Measurements from ENCODE around the gene UNC13C. TPM values are rescaled to one million over a fixed set of nuclear protein-coding genes. Genes with fewer than 3 reads are reported as not detected.

The UNC13C gene
- total and polyA plus RNA-seq, 2 donors (not counting 3 experiments of a cell fraction or from before 2014, with no cell fraction given), result not detected

- FAIRE-seq (no peak), DNase-seq (ENCODE audit: low read depth, low spot score) (no peak)
- Histone ChIP-seq H3K36me3 (ENCODE audit: control insufficient read depth in 2 of 2, extremely low read depth in 1 of 2, insufficient read depth in 2 of 2, low read length in 2 of 2) (no peaks in the 10 kb centered on the region), H3K9me1 (replicated peaks; ENCODE audit: control insufficient read depth, extremely low read depth, insufficient read depth, low read length) (no peaks in the 10 kb centered on the region), H3K9me3 (replicated peaks; ENCODE audit: control insufficient read depth, insufficient read depth, low read length) (no peaks in the 10 kb centered on the region), H3K4me1 (ENCODE audit: control insufficient read depth, extremely low read depth, insufficient read depth, low read length) (no peaks in the 10 kb centered on the region), H3K4me3 (replicated peaks in 1 of 3; ENCODE audit: insufficient read depth in 1 of 3, low read depth in 1 of 3, low read length in 3 of 3) (no peak overlapping the region), H2AFZ (ENCODE audit: low read depth, low read length) (no peak overlapping the region), H4K20me1 (replicated peaks; ENCODE audit: control insufficient read depth, extremely low read depth, insufficient read depth, low read length) (no peaks in the 10 kb centered on the region), H3K79me2 (ENCODE audit: control insufficient read depth, insufficient read depth, low read length) (no peaks in the 10 kb centered on the region), H3K4me2 (ENCODE audit: insufficient read depth, low read length) (no peak overlapping the region), H3K9ac (replicated peaks; ENCODE audit: extremely low read depth, insufficient read depth, low read length) (no peak overlapping the region), H3K27me3 (ENCODE audit: control insufficient read depth in 2 of 2, insufficient read depth in 2 of 2, low read length in 2 of 2) (peaks cover 0 to 8% of the 10 kb centered on the region in 2 experiments), H3K27ac (ENCODE audit: insufficient read depth, low read depth, low read length) (no peak overlapping the region)
- no peak for TF ChIP-seq EZH2 (IDR thresholded peaks at IDR 0.05; ENCODE audit: borderline replicate concordance, low read depth, low read length, severe bottlenecking)
- TF ChIP-seq POLR2A (IDR thresholded peaks at IDR 0.05; ENCODE audit: low read depth, low read length), result no peak
- TF ChIP-seq GATA2 (IDR thresholded peaks at IDR 0.05; ENCODE audit: insufficient read depth, insufficient read length, low read depth, low read length), result no peak
- no peak for TF ChIP-seq POLR2AphosphoS5 (IDR thresholded peaks at IDR 0.05; ENCODE audit: insufficient read depth, low read depth, low read length)
- intact Hi-C loops (cut with micrococcal nuclease) (no loop called here), dilution Hi-C loops (cut with MboI; ENCODE audit: extremely low pct_ligation_motif_present, low sequenced_read_pairs) (no loop called here)
- POLR2A ChIA-PET, result no interaction called here
- CTCF ChIA-PET, result no interaction called here
- BruUV-seq (replicated peaks), result no TSS peak
Observed at GRCh38 chr15:53976844-53977392, 1.3 kb upstream of the UNC13C start.

DNA sequence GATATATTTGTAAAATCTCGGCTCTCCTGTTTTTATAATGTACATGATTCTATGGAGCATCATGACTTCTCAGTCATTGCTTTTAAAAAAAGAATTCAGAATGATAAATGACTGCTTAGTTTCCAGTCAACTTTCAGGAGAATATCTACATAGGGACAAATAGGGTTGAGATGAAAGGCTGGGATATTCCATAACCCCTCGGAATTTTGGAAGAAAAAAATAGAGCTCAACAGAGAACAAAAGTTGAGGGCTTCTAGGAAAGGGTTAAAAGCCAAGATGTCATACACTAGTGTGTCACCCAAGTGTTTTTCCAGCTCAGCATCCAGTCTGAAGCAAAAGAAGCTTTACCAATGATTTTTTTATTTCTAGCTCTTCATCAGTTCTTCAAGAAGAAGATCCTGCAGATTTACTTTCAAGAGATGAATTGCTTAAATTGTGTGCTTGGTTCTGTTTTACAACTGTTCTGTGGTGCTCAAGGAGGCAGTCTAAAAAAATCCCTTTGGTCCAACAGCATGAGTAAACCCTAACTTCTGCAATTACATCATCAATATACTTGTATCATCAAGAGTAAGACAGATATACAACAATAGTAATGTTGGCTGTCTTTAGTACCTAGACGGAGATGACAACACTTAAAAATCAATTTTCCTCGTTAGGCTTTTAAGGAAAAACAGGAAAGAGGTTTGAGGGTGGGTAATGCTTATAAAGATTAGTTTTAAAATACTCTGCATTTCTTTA lies 979 bp downstream of the UNC13C start:
- H3K4me3 ChIP-seq (replicated peaks in 1 of 3; ENCODE audit: insufficient read depth in 1 of 3, low read depth in 1 of 3, low read length in 3 of 3), result no peak overlapping the region
- H3K9me1 ChIP-seq (replicated peaks; ENCODE audit: control insufficient read depth, extremely low read depth, insufficient read depth, low read length), result no peaks in the 10 kb centered on the region
- FAIRE-seq (no peak), DNase-seq (ENCODE audit: low read depth, low spot score) (no peak)
- no peak overlapping the region for H2AFZ ChIP-seq (ENCODE audit: low read depth, low read length)
- dilution Hi-C loops (cut with MboI; ENCODE audit: extremely low pct_ligation_motif_present, low sequenced_read_pairs) (no loop called here), intact Hi-C loops (cut with micrococcal nuclease) (no loop called here)
- ChIA-PET CTCF (no interaction called here), POLR2A (no interaction called here)
- H3K9ac ChIP-seq (replicated peaks; ENCODE audit: extremely low read depth, insufficient read depth, low read length), result no peak overlapping the region
- peaks cover 0 to 8% of the 10 kb centered on the region in 2 experiments for H3K27me3 ChIP-seq (ENCODE audit: control insufficient read depth in 2 of 2, insufficient read depth in 2 of 2, low read length in 2 of 2)
- H3K36me3 ChIP-seq (ENCODE audit: control insufficient read depth in 2 of 2, extremely low read depth in 1 of 2, insufficient read depth in 2 of 2, low read length in 2 of 2), result no peaks in the 10 kb centered on the region
- no peak for TF ChIP-seq POLR2A (IDR thresholded peaks at IDR 0.05; ENCODE audit: low read depth, low read length)
- TF ChIP-seq JUN (IDR thresholded peaks at IDR 0.05; ENCODE audit: borderline replicate concordance, insufficient read depth, insufficient read length, low read depth), result no peak
- TF ChIP-seq MYC (IDR thresholded peaks at IDR 0.05; ENCODE audit: low read depth, low read length), result no peak
- no peak for TF ChIP-seq POLR2AphosphoS5 (IDR thresholded peaks at IDR 0.05; ENCODE audit: insufficient read depth, low read depth, low read length)
- TF ChIP-seq FOS (IDR thresholded peaks at IDR 0.05; ENCODE audit: borderline replicate concordance, insufficient read depth, low read length), result no peak
- TF ChIP-seq, protein P1, sequence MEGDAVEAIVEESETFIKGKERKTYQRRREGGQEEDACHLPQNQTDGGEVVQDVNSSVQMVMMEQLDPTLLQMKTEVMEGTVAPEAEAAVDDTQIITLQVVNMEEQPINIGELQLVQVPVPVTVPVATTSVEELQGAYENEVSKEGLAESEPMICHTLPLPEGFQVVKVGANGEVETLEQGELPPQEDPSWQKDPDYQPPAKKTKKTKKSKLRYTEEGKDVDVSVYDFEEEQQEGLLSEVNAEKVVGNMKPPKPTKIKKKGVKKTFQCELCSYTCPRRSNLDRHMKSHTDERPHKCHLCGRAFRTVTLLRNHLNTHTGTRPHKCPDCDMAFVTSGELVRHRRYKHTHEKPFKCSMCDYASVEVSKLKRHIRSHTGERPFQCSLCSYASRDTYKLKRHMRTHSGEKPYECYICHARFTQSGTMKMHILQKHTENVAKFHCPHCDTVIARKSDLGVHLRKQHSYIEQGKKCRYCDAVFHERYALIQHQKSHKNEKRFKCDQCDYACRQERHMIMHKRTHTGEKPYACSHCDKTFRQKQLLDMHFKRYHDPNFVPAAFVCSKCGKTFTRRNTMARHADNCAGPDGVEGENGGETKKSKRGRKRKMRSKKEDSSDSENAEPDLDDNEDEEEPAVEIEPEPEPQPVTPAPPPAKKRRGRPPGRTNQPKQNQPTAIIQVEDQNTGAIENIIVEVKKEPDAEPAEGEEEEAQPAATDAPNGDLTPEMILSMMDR (IDR thresholded peaks at IDR 0.05; ENCODE audit: extremely low read depth in 1 of 2, insufficient read depth in 1 of 2, low read depth in 1 of 2, low read length in 2 of 2), result no peak
- TF ChIP-seq GATA2 (IDR thresholded peaks at IDR 0.05; ENCODE audit: insufficient read depth, insufficient read length, low read depth, low read length), result no peak
- TF ChIP-seq EZH2 (IDR thresholded peaks at IDR 0.05; ENCODE audit: borderline replicate concordance, low read depth, low read length, severe bottlenecking), result no peak
- TF ChIP-seq MAX (IDR thresholded peaks at IDR 0.05; ENCODE audit: insufficient read depth, insufficient read length), result no peak
- H3K79me2 ChIP-seq (ENCODE audit: control insufficient read depth, insufficient read depth, low read length), result no peaks in the 10 kb centered on the region
- H3K4me1 ChIP-seq (ENCODE audit: control insufficient read depth, extremely low read depth, insufficient read depth, low read length), result no peaks in the 10 kb centered on the region
- H3K4me2 ChIP-seq (ENCODE audit: insufficient read depth, low read length), result no peak overlapping the region
- H3K9me3 ChIP-seq (replicated peaks; ENCODE audit: control insufficient read depth, insufficient read depth, low read length), result no peaks in the 10 kb centered on the region
- no peak overlapping the region for H3K27ac ChIP-seq (ENCODE audit: insufficient read depth, low read depth, low read length)
- BruUV-seq (replicated peaks), result no TSS peak
- no peaks in the 10 kb centered on the region for H4K20me1 ChIP-seq (replicated peaks; ENCODE audit: control insufficient read depth, extremely low read depth, insufficient read depth, low read length)

Data from endothelial cell of umbilical vein (primary cell).